22Rv1 (cell line): Measurements from ENCODE around the gene RNF113A.

Experiments used
- ZFX ChIP-seq: fragments of 450-650 bp; IDR thresholded peaks from 2 replicates; pipeline ENCODE4 v1.6.1; 2017; ENCODE audit warnings: antibody characterized with exemption, borderline replicate concordance
- TF ChIP-seq, protein P1 (sequence below): fragments of 450-650 bp; IDR thresholded peaks from 2 replicates; pipeline ENCODE4 v1.5.1; 2017; ENCODE audit warnings: mild to moderate bottlenecking

DNA sequence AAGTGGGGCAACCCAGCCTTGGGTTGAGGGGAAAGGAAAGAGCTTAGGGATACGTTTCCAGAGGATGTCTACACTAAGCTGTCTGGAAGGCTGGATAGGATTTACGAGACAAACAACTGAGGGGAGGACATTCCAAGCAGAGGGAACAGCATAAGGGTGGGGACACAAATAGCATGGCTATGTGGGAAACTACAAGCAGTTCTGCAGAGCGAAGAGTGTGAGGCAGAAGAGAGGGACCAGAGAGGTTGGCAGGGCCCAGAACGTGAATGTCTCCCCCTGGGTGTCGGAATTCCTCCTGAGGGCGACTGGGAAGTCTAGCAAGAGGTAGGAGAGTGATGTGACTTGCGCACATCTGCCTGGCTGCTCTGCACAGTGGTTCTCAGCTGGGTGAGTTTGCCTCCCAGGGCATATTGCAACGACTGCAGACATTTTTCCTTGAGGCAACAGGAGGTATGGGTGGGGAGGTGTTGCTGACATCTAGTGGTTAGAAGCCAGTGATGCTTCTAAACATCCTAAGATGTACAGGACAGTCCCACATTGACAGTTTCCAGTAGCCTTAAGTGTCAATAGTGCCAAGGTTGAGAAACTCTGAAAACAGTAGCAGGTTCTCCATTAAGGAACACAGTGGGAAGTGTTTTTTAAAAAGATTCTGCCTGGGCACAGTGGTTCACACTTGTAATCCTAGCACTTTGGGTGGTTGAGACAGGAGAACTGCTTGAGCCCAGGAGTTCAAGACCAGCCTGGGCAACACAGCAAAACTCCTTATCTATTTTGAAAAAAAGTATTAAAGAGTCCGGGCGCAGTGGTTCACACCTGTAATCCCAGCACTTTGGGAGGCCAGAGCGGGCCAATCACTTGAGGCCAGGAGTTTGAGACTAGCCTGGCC is 9.3 kb upstream of the RNF113A start:
- TF ChIP-seq, protein P1, sequence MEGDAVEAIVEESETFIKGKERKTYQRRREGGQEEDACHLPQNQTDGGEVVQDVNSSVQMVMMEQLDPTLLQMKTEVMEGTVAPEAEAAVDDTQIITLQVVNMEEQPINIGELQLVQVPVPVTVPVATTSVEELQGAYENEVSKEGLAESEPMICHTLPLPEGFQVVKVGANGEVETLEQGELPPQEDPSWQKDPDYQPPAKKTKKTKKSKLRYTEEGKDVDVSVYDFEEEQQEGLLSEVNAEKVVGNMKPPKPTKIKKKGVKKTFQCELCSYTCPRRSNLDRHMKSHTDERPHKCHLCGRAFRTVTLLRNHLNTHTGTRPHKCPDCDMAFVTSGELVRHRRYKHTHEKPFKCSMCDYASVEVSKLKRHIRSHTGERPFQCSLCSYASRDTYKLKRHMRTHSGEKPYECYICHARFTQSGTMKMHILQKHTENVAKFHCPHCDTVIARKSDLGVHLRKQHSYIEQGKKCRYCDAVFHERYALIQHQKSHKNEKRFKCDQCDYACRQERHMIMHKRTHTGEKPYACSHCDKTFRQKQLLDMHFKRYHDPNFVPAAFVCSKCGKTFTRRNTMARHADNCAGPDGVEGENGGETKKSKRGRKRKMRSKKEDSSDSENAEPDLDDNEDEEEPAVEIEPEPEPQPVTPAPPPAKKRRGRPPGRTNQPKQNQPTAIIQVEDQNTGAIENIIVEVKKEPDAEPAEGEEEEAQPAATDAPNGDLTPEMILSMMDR, result peak; percentile 70
- TF ChIP-seq ZFX, result no peak
